SKM-1 treated with dmso at 0.1 percent for 144 hours (cell line): ENCODE data around the gene VEZF1.
"Not testable (repeated sequence)": the region's sequence is repeated elsewhere in the genome, so short reads cannot be mapped to it uniquely, and the experiment has no call there.

Source experiments
- DNase-seq: peaks from one replicate; lab custom pipeline; 2025; ENCODE audit not compliant: unreplicated experiment; lab: John Stamatoyannopoulos, UW

Gene VEZF1

GRCh38 chr17:57975044-57975443, 13.0 kb downstream of the VEZF1 start:
- DNase-seq: no peak

GRCh38 chr17:57974053-57974824, 13.8 kb downstream of the VEZF1 start:
- DNase-seq: not testable (repeated sequence)

GRCh38 chr17:57972151-57972550, 15.9 kb downstream of the VEZF1 start:
- DNase-seq: no peak

- DNase-seq: no peak
Measured at GRCh38 chr17:57971572-57971971, 16.5 kb downstream of the VEZF1 start.

GRCh38 chr17:57970710-57971109, 17.3 kb downstream of the VEZF1 start:
- no peak for DNase-seq

- no peak for DNase-seq
Measured at GRCh38 chr17:57968456-57968855, 19.6 kb downstream of the VEZF1 start.

GRCh38 chr17:57966875-57967274, 21.2 kb downstream of the VEZF1 start:
- no peak for DNase-seq

GRCh38 chr17:57966246-57966645, 21.8 kb downstream of the VEZF1 start:
- DNase-seq: no peak

- DNase-seq: no peak
Measured at GRCh38 chr17:57965521-57966160, 22.4 kb downstream of the VEZF1 start.

GRCh38 chr17:57963149-57963511, 24.9 kb downstream of the VEZF1 start:
- no peak for DNase-seq

- DNase-seq: no peak
Measured at GRCh38 chr17:57962279-57963148, 25.5 kb downstream of the VEZF1 start.

GRCh38 chr17:57959929-57960328, 28.1 kb downstream of the VEZF1 start:
- no peak for DNase-seq

GRCh38 chr17:57958391-57958790, 29.7 kb downstream of the VEZF1 start:
- DNase-seq: not testable (repeated sequence)

GRCh38 chr17:57957886-57958285, 30.2 kb downstream of the VEZF1 start:
- DNase-seq: no peak

- no peak for DNase-seq
Measured at GRCh38 chr17:57957120-57957850, 30.8 kb downstream of the VEZF1 start.

- no peak for DNase-seq
Measured at GRCh38 chr17:57956291-57957119, 31.5 kb downstream of the VEZF1 start.

GRCh38 chr17:57955183-57955931, 32.7 kb downstream of the VEZF1 start, which contains the start of gene CUEDC1:
TSS of gene CUEDC1 (minus strand) at chr17:57955412. CDS start at chr17:57885564, 69,848 bp downstream.
- peak; percentile 38 for DNase-seq

- DNase-seq: no peak
Measured at GRCh38 chr17:57954397-57955182, 33.5 kb downstream of the VEZF1 start.
